ENCODE data around the gene KRTAP9-2. TPM values are rescaled to one million over a fixed set of nuclear protein-coding genes. Genes with fewer than 3 reads are reported as not detected.

Gene KRTAP9-2
- polyA plus RNA-seq, 2 of the 4 experiments (the other 2 are of a cell fraction), result not detected

GRCh38 chr17:41211845-41212466 is 14.5 kb upstream of the KRTAP9-2 start:
- peak overlapping the region; percentile 62 to 78; a peak in 5 of 6 replicates for H3K27ac ChIP-seq
- WGBS (ENCODE audit: missing lambda C conversion rate), result 8% methylated on average over 1 of the region's 1 CpG
- peak overlapping the region; percentile 62 for H3K4me2 ChIP-seq
- DNase-seq (ENCODE audit: low read depth in 1 of 2, low spot score in 1 of 2), result peak; percentile 55 to 85
- peak; percentile 100 for FAIRE-seq
- peak; percentile 91 to 96 for ATAC-seq
- H3K4me1 ChIP-seq, result peaks cover 24% of the 10 kb centered on the region
- H3K4me3 ChIP-seq, result no peak overlapping the region
- ChIA-PET POLR2A (no interaction called here), CTCF (interaction anchor here (0.9 to 2.0 kb wide), 3 partner anchors 111 to 451 kb away, joined by 3 to 7 read pairs (median 3); no protein-coding TSS in a partner anchor)
- H3K9me3 ChIP-seq, result 0 out of 3 replicates have a peak, but pooled peaks cover 6% of the 10 kb centered on the region
- TF ChIP-seq CHD2 (IDR thresholded peaks at IDR 0.05; ENCODE audit: low read length, partially characterized antibody) (no peak), RCOR1 (IDR thresholded peaks at IDR 0.05; ENCODE audit: low read depth, low read length) (no peak), CBX8 (IDR thresholded peaks at IDR 0.05) (no peak), JUN (IDR thresholded peaks at IDR 0.05) (peak; percentile 33 to 39; a peak in 2 of 5 replicates), SMC3 (IDR thresholded peaks at IDR 0.05) (0 out of 3 replicates have a peak, but pooled peaks have one; percentile 3), RARB (CRISPR knock-in tag; IDR thresholded peaks at IDR 0.05) (no peak), RAD21 (conservative IDR thresholded peaks at IDR 0.05 in 1 of 2, IDR thresholded peaks at IDR 0.05 in 1 of 2) (peak in 1 of 2 experiments; percentile 4; a peak in 1 of 5 replicates), CEBPB (IDR thresholded peaks at IDR 0.05) (peak in 1 of 2 experiments; percentile 10; a peak in 1 of 4 replicates), EP300 (IDR thresholded peaks at IDR 0.05) (peak; percentile 27 to 60; a peak in 2 of 5 replicates), ZFP36 (IDR thresholded peaks at IDR 0.05; ENCODE audit: borderline replicate concordance, partially characterized antibody) (no peak), ZC3H11A (IDR thresholded peaks at IDR 0.05) (no peak), FOSL2 (IDR thresholded peaks at IDR 0.05) (peak; percentile 68), FOSL2 (CRISPR knock-in tag; IDR thresholded peaks at IDR 0.05) (peak; percentile 82), ZSCAN20 (CRISPR knock-in tag; IDR thresholded peaks at IDR 0.05) (no peak), E2F6 (IDR thresholded peaks at IDR 0.05; ENCODE audit: borderline replicate concordance, low read depth) (0 out of 2 replicates have a peak, but pooled peaks have one; percentile 14), ZNF302 (CRISPR knock-in tag; IDR thresholded peaks at IDR 0.05) (0 out of 2 replicates have a peak, but pooled peaks have one; percentile 31), HDAC2 (IDR thresholded peaks at IDR 0.05) (no peak), USF2 (IDR thresholded peaks at IDR 0.05) (no peak), JUNB (IDR thresholded peaks at IDR 0.05) (peak; percentile 81), MAFK (IDR thresholded peaks at IDR 0.05; ENCODE audit: partially characterized antibody) (peak; percentile 94), NPAS2 (CRISPR knock-in tag; IDR thresholded peaks at IDR 0.05; ENCODE audit: borderline replicate concordance) (no peak), GATA3 (IDR thresholded peaks at IDR 0.05; ENCODE audit: borderline replicate concordance) (peak; percentile 64; the same call in 1 of the 2 replicates), TFCP2L1 (CRISPR knock-in tag; IDR thresholded peaks at IDR 0.05) (no peak), POLR2AphosphoS2 (conservative IDR thresholded peaks at IDR 0.05; ENCODE audit: low read length) (no peak), BCL3 (IDR thresholded peaks at IDR 0.05) (no peak), HOXA7 (CRISPR knock-in tag; IDR thresholded peaks at IDR 0.05) (no peak), FOXS1 (CRISPR knock-in tag; IDR thresholded peaks at IDR 0.05) (no peak), CTCF (IDR thresholded peaks at IDR 0.05) (no peak; the same call in 2 of the 3 replicates), MYC (IDR thresholded peaks at IDR 0.05; ENCODE audit: borderline replicate concordance, low read length) (no peak), HOXB13 (CRISPR knock-in tag; IDR thresholded peaks at IDR 0.05; ENCODE audit: low read depth) (no peak), CHD4 (IDR thresholded peaks at IDR 0.05; ENCODE audit: borderline replicate concordance) (no peak), HMGXB4 (CRISPR knock-in tag; IDR thresholded peaks at IDR 0.05; ENCODE audit: borderline replicate concordance) (no peak), ELK1 (IDR thresholded peaks at IDR 0.05; ENCODE audit: low read depth, low read length) (no peak), MAX (IDR thresholded peaks at IDR 0.05) (0 out of 2 replicates have a peak, but pooled peaks have one; percentile 20)
